Mononuclear cell (primary cell): ENCODE data around the gene GALNT18. TPM values are rescaled to one million over a fixed set of nuclear protein-coding genes. Genes with fewer than 3 reads are reported as not detected.

Experiments used
- H3K27me3 ChIP-seq: 2 replicates; pipeline ENCODE4 v1.6.0; 2011; ENCODE audit warnings: low read length, control low read depth; ENCODE audit not compliant: insufficient read depth
- H3K4me1 ChIP-seq: 2 replicates; pipeline ENCODE4 v1.5.1; 2011; ENCODE audit warnings: mild to moderate bottlenecking, low read length, control low read depth; ENCODE audit not compliant: insufficient read depth
- H3K4me3 ChIP-seq: 2 replicates; pipeline ENCODE4 v1.5.1; 2011; ENCODE audit warnings: mild to moderate bottlenecking, low read length, moderate library complexity
- H3K9me3 ChIP-seq: 2 replicates; pipeline ENCODE4 v1.5.1; 2011; ENCODE audit warnings: low read depth, mild to moderate bottlenecking, control low read depth, low read length
- total RNA-seq: library from RNA; depleted of rRNA; stranded (reverse); fragments of >200 nt; gene quantifications from one replicate; pipeline ENCODE4 v1.2.3, GENCODE V29; 2012

Gene GALNT18
- total RNA-seq, 1 donor, result 0.21 TPM

DNA sequence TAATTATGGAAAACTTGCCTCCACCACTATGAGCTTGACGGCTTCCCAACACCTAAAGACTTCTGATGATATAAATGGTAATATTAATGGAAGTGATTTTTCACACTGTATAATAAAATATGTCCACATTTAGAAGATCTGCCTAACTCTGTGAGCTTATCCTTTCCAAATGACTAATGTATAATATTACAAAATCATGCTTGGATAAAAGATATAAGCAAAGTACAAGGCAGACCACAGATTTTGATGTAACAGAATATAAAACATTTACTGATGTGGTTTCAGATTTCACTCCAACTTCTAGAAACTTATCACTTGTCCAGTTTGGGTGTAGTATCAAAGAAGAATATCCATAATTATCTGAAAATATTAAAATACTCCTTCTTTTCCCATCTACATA is 36.9 kb downstream of the GALNT18 start:
- no peaks in the 10 kb centered on the region for H3K27me3 ChIP-seq
- H3K4me1 ChIP-seq, result no peaks in the 10 kb centered on the region
- no peak overlapping the region for H3K4me3 ChIP-seq
- no peaks in the 10 kb centered on the region for H3K9me3 ChIP-seq

DNA sequence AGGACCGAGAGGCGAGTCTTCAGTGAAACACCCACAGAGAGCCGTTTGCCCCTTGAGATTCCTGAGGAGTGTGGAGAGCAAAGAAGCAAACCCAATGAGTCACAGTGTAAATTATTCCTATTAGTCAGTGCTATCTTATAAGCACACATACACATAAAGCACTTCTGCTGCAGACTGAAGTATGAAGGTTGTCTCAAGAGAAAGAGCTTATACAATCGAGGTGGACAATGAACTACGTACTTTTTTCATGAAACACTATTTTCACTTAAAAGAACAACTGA is 37.3 kb downstream of the GALNT18 start:
- no peaks in the 10 kb centered on the region for H3K9me3 ChIP-seq
- no peak overlapping the region for H3K4me3 ChIP-seq
- H3K4me1 ChIP-seq, result no peaks in the 10 kb centered on the region
- no peaks in the 10 kb centered on the region for H3K27me3 ChIP-seq

DNA sequence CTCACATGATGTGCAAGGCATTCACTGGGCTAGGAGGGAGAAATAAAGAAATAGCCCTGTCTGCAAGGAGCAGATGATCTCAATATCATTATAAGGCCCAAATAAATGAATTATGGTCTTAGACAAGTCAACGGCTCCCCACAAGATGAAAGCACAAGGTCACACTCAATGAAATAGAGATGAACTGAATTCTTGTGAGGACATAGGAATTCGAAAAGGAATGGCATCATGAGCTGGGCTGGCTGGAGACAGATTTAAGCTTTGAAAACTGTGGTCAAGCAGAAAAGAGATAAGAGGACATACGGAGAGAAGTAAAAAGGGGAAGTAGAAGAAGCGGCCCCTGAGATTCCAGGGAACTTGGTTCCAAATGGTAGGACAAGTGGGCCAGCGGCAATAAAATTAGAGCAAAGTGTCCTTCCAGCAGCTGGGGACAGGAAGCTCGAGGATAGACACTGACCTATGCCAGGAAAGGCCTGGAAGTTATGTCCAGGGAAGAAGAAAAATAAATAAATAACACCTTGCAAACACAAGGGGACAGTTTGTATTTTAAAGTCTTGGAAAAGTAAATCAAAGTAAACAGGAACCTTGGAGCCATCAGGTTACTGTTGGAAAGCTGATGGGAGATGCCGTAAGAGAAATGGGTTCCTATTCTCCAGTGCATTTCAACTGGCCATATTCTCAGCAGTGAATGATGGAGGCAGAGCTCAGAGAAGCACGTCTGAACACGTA is 37.8 kb downstream of the GALNT18 start:
- Histone ChIP-seq H3K4me3 (no peak overlapping the region), H3K9me3 (no peaks in the 10 kb centered on the region), H3K27me3 (no peaks in the 10 kb centered on the region), H3K4me1 (no peaks in the 10 kb centered on the region)

DNA sequence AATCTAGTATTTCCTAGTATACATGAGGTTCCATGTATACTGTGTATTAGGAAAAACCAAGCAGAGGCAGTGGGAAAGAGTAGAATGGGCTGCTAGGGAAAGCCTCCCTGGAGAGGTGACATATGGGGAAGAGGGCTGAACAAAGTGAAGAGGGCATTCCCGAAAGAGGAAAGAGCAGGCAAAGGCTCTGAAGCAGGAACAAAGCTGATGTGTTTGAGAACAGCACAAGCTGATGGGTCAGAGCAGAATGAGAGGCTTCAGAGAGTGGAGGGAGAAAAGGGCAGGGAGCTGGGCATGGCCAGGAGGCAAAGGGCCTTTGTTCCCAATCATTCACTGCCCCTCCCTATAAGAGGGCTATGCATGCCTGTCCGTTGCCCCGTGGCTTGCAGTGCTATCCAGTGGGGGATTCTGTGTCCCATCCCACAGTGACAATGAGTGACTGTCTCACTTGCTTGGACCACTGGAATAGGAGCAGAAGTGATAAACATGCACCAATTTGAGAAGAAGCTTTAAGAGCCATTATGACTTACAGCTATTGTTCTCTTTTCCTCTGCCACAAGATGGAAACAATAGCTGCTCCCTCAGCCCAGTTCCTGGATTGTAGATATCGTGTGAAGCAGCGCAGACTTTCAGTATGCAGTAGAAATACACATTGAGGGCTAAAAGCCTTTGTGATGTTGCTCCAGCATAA is 39.6 kb downstream of the GALNT18 start:
- Histone ChIP-seq H3K4me1 (no peaks in the 10 kb centered on the region), H3K27me3 (no peaks in the 10 kb centered on the region), H3K9me3 (no peaks in the 10 kb centered on the region), H3K4me3 (no peak overlapping the region)

DNA sequence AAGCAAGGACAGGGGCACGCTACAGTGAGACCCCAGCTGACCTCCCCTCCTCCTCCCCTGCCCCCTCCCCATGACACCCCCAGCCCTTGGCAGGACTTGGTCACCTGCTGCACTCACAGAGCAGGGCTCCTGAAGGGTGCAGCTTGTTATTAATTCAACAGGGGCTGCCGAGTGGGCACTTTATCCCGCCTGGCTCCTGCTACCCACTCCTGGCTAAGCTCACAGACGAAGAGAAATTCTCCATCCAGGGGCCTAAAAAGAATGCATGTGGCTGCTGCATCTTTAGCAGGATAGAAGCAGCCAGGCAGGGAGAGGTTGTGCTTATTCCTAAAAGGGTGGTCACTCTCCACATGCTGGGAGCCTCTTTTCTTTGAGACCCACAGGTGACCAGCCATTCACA is 40.3 kb downstream of the GALNT18 start:
- Histone ChIP-seq H3K9me3 (no peaks in the 10 kb centered on the region), H3K4me3 (no peak overlapping the region), H3K4me1 (no peaks in the 10 kb centered on the region), H3K27me3 (no peaks in the 10 kb centered on the region)

DNA sequence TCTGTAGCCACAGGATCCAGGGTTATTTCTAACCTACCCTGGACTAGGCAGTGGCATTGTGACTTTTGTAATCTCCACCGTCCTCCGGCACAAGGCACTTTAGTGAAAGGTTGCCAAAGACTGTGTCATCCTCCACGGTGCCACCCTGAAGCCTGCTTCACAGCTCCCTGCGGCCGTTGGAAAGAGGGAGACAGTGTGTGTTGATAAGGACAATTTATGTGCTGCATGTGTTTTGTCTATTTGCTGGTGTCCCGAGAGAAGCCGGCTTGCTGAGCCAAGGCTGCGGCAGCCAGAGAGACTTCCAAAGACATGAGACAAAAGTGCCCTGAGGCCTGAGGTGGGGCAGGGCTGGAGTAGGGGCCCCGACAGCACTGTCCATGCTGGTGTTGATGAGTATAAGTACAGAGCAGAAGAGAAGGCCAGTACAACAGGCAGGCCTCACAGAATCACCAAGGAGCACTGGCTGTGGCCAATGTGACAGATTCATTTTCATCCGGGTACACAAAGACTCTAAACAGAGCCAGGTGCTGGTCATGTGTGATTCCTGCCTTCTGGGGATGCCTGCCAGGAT is 40.9 kb downstream of the GALNT18 start:
- Histone ChIP-seq H3K4me3 (no peak overlapping the region), H3K4me1 (no peaks in the 10 kb centered on the region), H3K9me3 (no peaks in the 10 kb centered on the region), H3K27me3 (no peaks in the 10 kb centered on the region)

DNA sequence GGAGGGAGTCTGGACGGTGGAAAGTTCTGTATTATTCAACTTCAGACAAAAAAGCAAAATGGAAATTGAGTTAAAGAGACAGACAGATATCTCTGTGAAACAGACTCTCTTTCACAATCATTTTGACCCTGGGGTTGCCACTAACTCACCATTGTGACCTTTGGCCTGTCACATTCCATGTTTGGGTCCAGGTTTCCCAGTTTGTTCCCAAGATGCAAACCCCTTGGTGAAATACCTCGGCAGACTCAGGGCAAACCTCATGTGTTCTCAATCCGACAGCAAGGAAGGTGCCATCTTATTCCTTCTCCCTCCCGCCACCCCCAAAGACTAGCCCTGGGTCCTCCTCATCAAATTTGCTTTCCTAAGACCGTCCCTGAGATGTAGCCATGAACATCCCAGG is 41.8 kb downstream of the GALNT18 start:
- Histone ChIP-seq H3K9me3 (no peaks in the 10 kb centered on the region), H3K27me3 (no peaks in the 10 kb centered on the region), H3K4me1 (no peaks in the 10 kb centered on the region), H3K4me3 (no peak overlapping the region)

DNA sequence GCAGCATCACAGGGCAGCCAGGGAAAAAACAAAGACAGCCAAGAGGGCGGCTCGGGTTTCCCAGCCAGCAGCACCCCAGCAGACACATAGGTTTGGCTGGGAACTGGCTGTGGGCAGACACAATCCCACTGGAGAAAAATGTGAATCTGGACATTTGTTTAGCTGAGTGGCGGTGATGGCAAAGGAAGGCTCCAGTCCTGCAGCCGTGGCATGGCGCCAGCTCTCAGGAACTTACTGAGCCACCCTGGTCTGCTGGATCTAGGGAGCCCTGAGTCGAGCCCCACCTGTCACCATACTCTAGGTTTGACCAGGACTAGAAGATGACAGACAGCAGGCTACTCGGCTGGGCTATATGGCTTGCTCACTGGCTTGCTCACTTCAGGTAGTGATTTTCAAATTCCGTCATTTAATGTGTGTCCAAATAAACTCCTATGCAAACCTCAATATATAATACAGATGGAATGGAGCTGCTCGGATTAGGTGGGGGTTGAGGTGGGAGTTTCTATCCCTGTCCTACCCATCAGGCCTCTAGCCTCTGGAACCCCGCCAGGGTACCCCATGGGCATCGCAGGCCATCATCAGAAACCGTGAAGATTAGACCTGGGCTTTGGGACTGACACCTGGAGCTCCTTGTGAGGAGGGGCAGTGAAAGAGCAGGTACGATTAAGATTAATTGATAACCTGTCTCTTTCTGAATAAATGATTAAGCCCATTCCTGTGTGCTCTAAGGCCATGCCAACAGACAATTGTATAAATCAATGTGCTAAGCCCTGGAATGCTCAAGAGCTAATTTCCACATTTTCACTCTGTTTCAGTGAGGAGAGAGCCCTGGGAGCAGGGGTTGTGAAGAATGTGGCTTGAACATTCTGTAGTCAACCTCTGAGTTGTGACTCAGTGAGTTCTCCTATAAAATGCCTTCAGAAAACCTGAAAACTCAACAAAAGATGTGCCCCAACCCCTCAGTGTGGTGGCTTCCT is 42.5 kb downstream of the GALNT18 start:
- H3K4me3 ChIP-seq, result no peak overlapping the region
- H3K4me1 ChIP-seq, result no peaks in the 10 kb centered on the region
- H3K9me3 ChIP-seq, result no peaks in the 10 kb centered on the region
- no peaks in the 10 kb centered on the region for H3K27me3 ChIP-seq

DNA sequence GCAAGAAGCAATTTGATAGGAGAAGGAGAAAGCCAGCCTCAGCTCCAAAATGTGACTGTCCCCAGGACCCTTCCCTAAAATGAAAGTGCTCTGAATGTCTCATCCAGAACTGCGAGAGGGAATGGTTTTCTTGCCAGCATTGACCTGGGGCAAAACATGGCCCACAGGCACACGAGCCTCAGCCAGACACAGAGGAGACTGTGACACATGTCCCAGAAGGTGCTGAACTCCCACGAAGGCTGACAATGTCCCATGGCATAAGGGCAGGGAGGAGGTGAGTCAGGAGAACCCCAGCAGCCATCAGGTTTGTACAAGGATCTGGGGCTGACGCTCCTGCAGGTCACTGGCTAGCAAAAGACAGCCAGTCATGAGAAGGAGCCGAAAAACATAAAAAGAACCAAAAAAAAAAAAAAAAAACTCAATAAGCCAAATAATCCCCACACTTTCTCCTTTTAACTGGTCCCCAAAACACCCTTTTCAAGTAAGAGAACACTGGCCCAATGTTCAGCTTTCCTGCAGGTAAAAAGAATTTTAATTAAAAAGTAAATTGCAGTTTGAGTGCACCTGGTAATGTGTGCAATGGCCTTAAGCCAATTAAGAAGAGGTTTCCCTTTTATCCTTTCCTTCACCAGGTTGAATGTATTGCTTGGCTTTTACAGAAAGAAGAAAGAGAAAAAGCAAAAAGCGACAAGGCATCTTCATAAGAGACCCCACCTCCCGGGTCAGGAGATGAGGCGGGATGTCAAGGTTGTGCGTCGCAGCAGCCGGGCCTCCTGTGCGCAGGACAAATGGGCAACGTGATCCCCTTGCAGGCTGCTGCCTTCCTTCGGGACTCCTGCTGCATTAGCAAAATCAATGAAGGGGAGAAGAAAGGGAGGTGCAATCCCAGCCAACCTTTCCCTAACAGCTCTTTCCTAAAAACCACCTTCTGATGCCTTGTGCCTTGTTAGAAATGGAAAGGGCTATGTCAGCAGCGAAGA is 43.6 kb downstream of the GALNT18 start:
- H3K4me3 ChIP-seq, result no peak overlapping the region
- H3K4me1 ChIP-seq, result no peaks in the 10 kb centered on the region
- no peaks in the 10 kb centered on the region for H3K27me3 ChIP-seq
- H3K9me3 ChIP-seq, result no peaks in the 10 kb centered on the region

DNA sequence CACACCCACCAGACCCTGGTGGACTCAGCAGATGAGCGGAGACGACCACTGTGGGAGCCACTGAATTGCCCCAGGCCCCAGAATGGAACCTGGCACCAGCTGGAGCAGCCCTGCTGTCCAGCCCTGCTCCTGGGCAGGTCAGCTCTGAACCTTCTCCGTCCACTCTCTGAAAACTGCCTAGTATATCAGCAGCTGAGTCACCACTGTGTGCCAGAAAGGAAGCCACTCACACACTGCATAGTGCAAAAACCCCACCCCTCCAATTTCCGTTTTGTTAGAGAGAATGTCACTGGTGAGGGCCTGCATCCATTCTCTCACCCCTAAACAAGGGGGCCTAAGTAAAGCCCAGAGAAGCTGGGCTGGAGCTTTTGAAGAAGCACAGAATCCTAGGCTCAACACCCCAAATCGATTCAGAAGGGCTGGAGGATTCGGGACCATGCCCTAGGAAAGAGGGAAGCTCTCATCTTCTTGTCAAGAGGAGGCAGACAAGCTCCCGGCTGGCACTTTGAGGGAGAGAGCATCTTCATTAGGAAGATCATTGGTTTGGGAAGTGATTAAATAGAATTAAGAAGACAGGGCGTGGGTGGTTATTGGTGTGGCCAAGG is 44.5 kb downstream of the GALNT18 start:
- H3K4me3 ChIP-seq, result no peak overlapping the region
- no peaks in the 10 kb centered on the region for H3K4me1 ChIP-seq
- H3K27me3 ChIP-seq, result no peaks in the 10 kb centered on the region
- no peaks in the 10 kb centered on the region for H3K9me3 ChIP-seq

DNA sequence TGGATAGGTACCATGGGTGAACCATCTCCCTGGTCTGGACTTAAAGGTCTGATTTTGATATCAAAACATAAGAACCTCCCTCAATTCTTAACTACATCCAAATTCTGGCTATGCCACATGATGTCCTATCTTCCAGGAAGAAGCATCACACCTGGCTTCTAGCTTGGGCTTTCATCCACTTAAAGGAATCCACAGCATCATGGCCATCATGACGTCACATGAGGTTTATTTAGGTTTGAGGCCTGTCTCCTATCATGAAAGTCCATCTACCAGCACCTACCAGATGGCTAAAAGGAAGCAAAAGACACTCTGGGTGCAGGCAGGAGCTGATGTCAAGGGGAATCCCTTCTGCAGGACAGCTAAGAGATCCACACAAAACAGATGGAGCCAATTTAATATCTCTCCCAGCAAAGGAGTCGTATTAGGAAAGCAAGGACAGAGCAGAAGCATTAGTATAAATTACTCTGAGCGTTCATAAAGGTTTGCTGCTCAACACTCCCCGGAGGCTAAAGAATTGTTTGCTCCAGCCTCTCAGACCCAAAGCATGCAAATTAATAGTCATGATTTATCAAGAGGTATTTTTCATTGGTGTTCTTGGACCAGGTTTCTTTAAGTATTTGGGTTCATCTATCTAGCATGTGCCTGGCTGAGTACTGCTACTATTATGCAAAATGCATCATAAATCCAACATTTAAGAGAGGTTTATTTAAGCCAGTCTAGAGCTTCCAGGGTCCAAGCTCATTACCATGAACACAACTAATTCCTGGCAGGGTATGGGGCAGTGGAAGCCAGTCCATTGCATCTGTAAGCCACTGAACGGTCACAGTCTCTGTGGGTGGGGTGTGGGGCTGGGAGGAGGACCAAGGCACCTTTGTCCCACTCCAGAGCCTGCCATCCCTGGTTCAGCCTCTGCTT is 47.2 kb downstream of the GALNT18 start:
- H3K4me1 ChIP-seq, result no peaks in the 10 kb centered on the region
- H3K4me3 ChIP-seq, result no peak overlapping the region
- no peaks in the 10 kb centered on the region for H3K9me3 ChIP-seq
- no peaks in the 10 kb centered on the region for H3K27me3 ChIP-seq

DNA sequence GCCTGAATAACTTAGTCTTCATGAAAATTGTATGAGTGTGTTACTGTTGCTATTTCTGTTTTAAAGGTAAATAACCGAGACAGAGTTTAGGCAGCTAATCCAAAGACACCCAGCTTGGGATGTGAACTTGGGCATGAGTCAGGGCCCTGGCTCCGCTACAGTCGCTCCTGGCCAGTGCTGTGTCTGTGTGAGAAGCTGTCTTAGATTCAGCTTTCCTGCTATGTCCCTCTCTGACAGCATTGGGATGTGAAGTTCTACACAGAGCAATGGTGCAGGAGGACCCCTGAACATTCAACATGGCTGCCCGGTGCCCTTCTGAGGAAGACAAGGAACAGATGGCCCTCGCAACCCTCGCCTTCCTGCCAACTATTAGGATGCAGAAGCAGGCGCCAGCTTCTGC is 49.4 kb downstream of the GALNT18 start:
- Histone ChIP-seq H3K9me3 (no peaks in the 10 kb centered on the region), H3K27me3 (no peaks in the 10 kb centered on the region), H3K4me1 (no peaks in the 10 kb centered on the region), H3K4me3 (no peak overlapping the region)

DNA sequence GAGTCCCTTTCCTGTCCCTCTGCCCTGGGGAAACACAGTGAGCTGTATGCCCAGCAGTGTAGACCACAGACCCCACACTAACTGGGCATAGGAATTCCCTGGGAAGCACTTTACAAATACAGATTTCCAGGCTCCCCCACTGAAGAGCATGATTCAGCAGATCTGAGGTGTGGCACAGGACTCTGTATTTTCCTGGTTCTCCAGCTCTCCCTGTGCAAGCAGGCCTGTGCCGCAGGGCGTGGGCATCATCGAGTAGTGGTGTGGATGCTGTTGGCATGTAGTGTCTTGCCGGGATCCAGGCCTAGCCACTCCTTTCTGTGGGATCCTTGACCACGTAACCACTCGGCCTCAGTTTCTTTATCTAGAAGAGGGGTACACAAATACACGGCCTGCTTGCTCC is 49.9 kb downstream of the GALNT18 start:
- Histone ChIP-seq H3K4me1 (no peaks in the 10 kb centered on the region), H3K27me3 (no peaks in the 10 kb centered on the region), H3K4me3 (no peak overlapping the region), H3K9me3 (no peaks in the 10 kb centered on the region)
